ENCODE results near the gene PCDHA11.

DNA sequence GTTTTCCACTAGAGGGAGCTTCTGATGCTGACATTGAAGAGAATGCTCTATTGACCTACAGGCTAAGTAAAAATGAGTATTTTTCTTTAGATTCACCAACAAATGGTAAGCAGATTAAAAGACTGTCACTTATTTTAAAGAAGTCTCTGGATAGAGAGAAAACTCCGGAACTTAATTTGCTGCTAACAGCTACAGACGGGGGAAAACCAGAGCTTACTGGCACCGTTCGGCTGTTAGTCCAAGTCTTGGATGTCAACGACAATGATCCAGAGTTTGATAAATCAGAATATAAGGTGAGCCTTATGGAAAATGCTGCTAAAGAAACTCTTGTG, 764 bp downstream of the PCDHA11 start:
- no peak for TF ChIP-seq EP300 (IDR thresholded peaks at IDR 0.05; ENCODE audit: low read depth in 2 of 2, low read length in 2 of 2)
- no peak for TF ChIP-seq EP300 (CRISPR knock-in tag; IDR thresholded peaks at IDR 0.05; ENCODE audit: borderline replicate concordance)
- TF ChIP-seq SAP130 (CRISPR knock-in tag; IDR thresholded peaks at IDR 0.05; ENCODE audit: low read depth): no peak
- no peak for TF ChIP-seq SATB2 (CRISPR knock-in tag; IDR thresholded peaks at IDR 0.05)
- TF ChIP-seq, protein P1, sequence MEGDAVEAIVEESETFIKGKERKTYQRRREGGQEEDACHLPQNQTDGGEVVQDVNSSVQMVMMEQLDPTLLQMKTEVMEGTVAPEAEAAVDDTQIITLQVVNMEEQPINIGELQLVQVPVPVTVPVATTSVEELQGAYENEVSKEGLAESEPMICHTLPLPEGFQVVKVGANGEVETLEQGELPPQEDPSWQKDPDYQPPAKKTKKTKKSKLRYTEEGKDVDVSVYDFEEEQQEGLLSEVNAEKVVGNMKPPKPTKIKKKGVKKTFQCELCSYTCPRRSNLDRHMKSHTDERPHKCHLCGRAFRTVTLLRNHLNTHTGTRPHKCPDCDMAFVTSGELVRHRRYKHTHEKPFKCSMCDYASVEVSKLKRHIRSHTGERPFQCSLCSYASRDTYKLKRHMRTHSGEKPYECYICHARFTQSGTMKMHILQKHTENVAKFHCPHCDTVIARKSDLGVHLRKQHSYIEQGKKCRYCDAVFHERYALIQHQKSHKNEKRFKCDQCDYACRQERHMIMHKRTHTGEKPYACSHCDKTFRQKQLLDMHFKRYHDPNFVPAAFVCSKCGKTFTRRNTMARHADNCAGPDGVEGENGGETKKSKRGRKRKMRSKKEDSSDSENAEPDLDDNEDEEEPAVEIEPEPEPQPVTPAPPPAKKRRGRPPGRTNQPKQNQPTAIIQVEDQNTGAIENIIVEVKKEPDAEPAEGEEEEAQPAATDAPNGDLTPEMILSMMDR (CRISPR knock-in tag; IDR thresholded peaks at IDR 0.05): no peak
- no peak for TF ChIP-seq ZNF441 (CRISPR knock-in tag; IDR thresholded peaks at IDR 0.05; ENCODE audit: borderline replicate concordance)
- no peak for TF ChIP-seq SOX13 (IDR thresholded peaks at IDR 0.05)
- no peak for TF ChIP-seq SOX13 (CRISPR knock-in tag; conservative IDR thresholded peaks at IDR 0.05 in 1 of 2, IDR thresholded peaks at IDR 0.05 in 1 of 2)
- TF ChIP-seq, protein P2, sequence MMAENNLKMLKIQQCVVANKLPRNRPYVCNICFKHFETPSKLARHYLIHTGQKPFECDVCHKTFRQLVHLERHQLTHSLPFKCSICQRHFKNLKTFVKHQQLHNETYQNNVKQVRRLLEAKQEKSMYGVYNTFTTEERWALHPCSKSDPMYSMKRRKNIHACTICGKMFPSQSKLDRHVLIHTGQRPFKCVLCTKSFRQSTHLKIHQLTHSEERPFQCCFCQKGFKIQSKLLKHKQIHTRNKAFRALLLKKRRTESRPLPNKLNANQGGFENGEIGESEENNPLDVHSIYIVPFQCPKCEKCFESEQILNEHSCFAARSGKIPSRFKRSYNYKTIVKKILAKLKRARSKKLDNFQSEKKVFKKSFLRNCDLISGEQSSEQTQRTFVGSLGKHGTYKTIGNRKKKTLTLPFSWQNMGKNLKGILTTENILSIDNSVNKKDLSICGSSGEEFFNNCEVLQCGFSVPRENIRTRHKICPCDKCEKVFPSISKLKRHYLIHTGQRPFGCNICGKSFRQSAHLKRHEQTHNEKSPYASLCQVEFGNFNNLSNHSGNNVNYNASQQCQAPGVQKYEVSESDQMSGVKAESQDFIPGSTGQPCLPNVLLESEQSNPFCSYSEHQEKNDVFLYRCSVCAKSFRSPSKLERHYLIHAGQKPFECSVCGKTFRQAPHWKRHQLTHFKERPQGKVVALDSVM (CRISPR knock-in tag; IDR thresholded peaks at IDR 0.05): no peak
- no peak for TF ChIP-seq SOX6 (IDR thresholded peaks at IDR 0.05)
- TF ChIP-seq SOX6 (CRISPR knock-in tag; IDR thresholded peaks at IDR 0.05): no peak

All from HepG2 (cell line).